Prostate gland (tissue), 2 donors: ENCODE data around the gene HOOK2. TPM values are rescaled to one million over a fixed set of nuclear protein-coding genes. Genes with fewer than 3 reads are reported as not detected.

Experiments
- DNase-seq: peaks from one replicate; pipeline ENCODE4 v3.0.0-alpha.2; 2019; ENCODE audit warnings: low spot score
- H3K27ac ChIP-seq, 2 donors: fragments of 200-600 bp; sonication (generic); 2 replicates each; pipeline ENCODE4 v1.5.1; 2017 to 2019
- H3K27me3 ChIP-seq: fragments of 200-600 bp; sonication (generic); replicated peaks from 2 replicates; pipeline ENCODE4 v1.5.1; 2019; ENCODE audit not compliant: insufficient read depth
- H3K36me3 ChIP-seq, 2 donors: fragments of 200-600 bp; sonication (generic); 1 replicate in 1 of 2; 2 replicates in 1 of 2; pipeline versions ENCODE4 v1.5.1 to v1.8.1; 2017 to 2019
- H3K4me1 ChIP-seq: fragments of 200-600 bp; sonication (generic); replicated peaks from 2 replicates; pipeline ENCODE4 v1.5.1; 2019
- H3K4me3 ChIP-seq, 2 donors: fragments of 200-600 bp; sonication (generic); 2 replicates each; pipeline ENCODE4 v1.5.1; 2017 to 2019
- H3K9me3 ChIP-seq: fragments of 200-600 bp; sonication (generic); 2 replicates; pipeline ENCODE4 v1.5.1; 2017
- CTCF ChIP-seq, 4 experiments: fragments of 200-600 bp in 2 of 4; fragments of 450-650 bp in 2 of 4; sonication (generic) in 2 of 4; IDR thresholded peaks; 1 replicate in 3 of 4; 2 replicates in 1 of 4; pipeline ENCODE4 v1.5.1; 2016 to 2019; ENCODE audit warnings: antibody characterized with exemption in 4 of 4, mild to moderate bottlenecking in 2 of 4, moderate library complexity in 2 of 4
- POLR2A ChIP-seq: fragments of 450-650 bp; IDR thresholded peaks from one replicate; pipeline ENCODE4 v1.6.1; 2016; ENCODE audit warnings: antibody characterized with exemption, mild to moderate bottlenecking
- POLR2AphosphoS5 ChIP-seq: sonication (generic); formaldehyde crosslinking; IDR thresholded peaks from one replicate; pipeline ENCODE4 v1.6.1; 2017; ENCODE audit warnings: antibody characterized with exemption
- WGBS: methylation state at CpG from one replicate; pipeline ENCODE4 v1.1.5; 2018; 5-methylcytosine and 5-hydroxymethylcytosine counted together
- intact Hi-C: fragments of 100-400 bp; cut with DNase I; formaldehyde crosslinking; loops from one replicate; pipeline ENCODE4 v1.14.2; 2022
- total RNA-seq, 2 donors: library from RNA; depleted of rRNA; stranded (reverse); fragments of >200 nt; gene quantifications; one replicate each; pipeline ENCODE4 v1.1.0, GENCODE V29; 2016

HOOK2 gene
- total RNA-seq, 2 donors from 2014 or later, result 49.6 to 126 TPM

- H3K4me1 ChIP-seq, result peaks cover 3% of the 10 kb centered on the region
- no peaks in the 10 kb centered on the region for H3K36me3 ChIP-seq
- no peak overlapping the region for H3K27ac ChIP-seq
- TF ChIP-seq CTCF (IDR thresholded peaks at IDR 0.05) (peak in 1 of 4 experiments; percentile 10), POLR2AphosphoS5 (no peak), POLR2A (no peak)
- no peaks in the 10 kb centered on the region for H3K9me3 ChIP-seq
- intact Hi-C loops, result loop anchor here (5.0 kb wide), 1 partner anchor 34 kb away; the partner anchor contains the start of gene RNASEH2A
- DNase-seq, result no peak
- H3K4me3 ChIP-seq, result no peak overlapping the region
- no peaks in the 10 kb centered on the region for H3K27me3 ChIP-seq
- WGBS, result 86% methylated on average over 2 of the region's 2 CpGs
Measured at GRCh38 chr19:12773571-12773970, 1.8 kb downstream of the HOOK2 start.

GRCh38 chr19:12772323-12772722, 3.0 kb downstream of the HOOK2 start:
- no peaks in the 10 kb centered on the region for H3K27me3 ChIP-seq
- WGBS, result 75% methylated on average over 4 of the region's 4 CpGs
- no peak for TF ChIP-seq POLR2AphosphoS5
- TF ChIP-seq POLR2A, result no peak
- no peak for TF ChIP-seq CTCF (IDR thresholded peaks at IDR 0.05)
- intact Hi-C loops, result loop anchor here (5.0 kb wide), 1 partner anchor 35 kb away; the partner anchor contains the start of gene RNASEH2A
- peaks cover 3% of the 10 kb centered on the region for H3K4me1 ChIP-seq
- no peaks in the 10 kb centered on the region for H3K36me3 ChIP-seq
- H3K27ac ChIP-seq, result no peak overlapping the region
- no peaks in the 10 kb centered on the region for H3K9me3 ChIP-seq
- no peak overlapping the region for H3K4me3 ChIP-seq
- no peak for DNase-seq

GRCh38 chr19:12770922-12771321, 4.4 kb downstream of the HOOK2 start:
- DNase-seq, result no peak
- Histone ChIP-seq H3K4me3 (no peak overlapping the region), H3K27me3 (no peaks in the 10 kb centered on the region), H3K36me3 (no peaks in the 10 kb centered on the region), H3K4me1 (peaks cover 3% of the 10 kb centered on the region), H3K27ac (no peak overlapping the region), H3K9me3 (no peaks in the 10 kb centered on the region)
- TF ChIP-seq POLR2AphosphoS5 (no peak), POLR2A (no peak), CTCF (IDR thresholded peaks at IDR 0.05) (no peak)
- intact Hi-C loops, result loop anchor here (5.0 kb wide), 1 partner anchor 36 kb away; the partner anchor contains the start of gene RNASEH2A
- WGBS, result 95% methylated on average over 13 of the region's 13 CpGs

DNA sequence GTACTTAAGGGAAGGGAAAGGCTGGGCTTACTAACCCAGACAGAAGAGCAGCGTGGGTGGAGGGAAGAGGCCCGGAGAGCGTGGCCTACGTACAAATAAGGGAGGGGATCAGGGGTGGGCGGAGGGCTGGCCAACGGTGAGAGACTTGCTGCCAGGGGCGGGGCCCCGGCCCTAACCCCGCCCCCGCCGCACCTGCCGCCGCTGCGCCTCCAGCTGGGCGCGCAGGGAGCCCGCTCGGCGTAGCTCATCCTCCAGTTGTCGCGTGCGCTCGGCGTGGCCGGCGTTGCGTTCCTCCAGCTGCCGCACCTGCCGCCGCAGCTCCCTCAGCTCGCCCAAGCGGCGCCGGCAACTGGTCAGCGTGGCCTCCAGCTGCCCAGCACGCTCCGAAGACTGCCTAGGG, 5.7 kb downstream of the HOOK2 start:
- no peaks in the 10 kb centered on the region for H3K27me3 ChIP-seq
- intact Hi-C loops, result loop anchor here (5.0 kb wide), 1 partner anchor 38 kb away; the partner anchor contains the start of gene RNASEH2A
- no peak overlapping the region for H3K27ac ChIP-seq
- H3K9me3 ChIP-seq, result no peaks in the 10 kb centered on the region
- TF ChIP-seq POLR2AphosphoS5, result no peak
- no peak for TF ChIP-seq CTCF (IDR thresholded peaks at IDR 0.05)
- TF ChIP-seq POLR2A, result no peak
- peaks cover 0 to 3% of the 10 kb centered on the region in 2 donors for H3K36me3 ChIP-seq
- 44% methylated on average over 31 of the region's 37 CpGs for WGBS
- H3K4me3 ChIP-seq, result no peak overlapping the region
- peaks cover 2% of the 10 kb centered on the region for H3K4me1 ChIP-seq
- no peak for DNase-seq

GRCh38 chr19:12767666-12768065, 7.7 kb downstream of the HOOK2 start:
- 91% methylated on average over 15 of the region's 15 CpGs for WGBS
- DNase-seq, result no peak
- intact Hi-C loops, result loop anchor here (2.0 kb wide), 1 partner anchor 69 kb away; no protein-coding TSS in a partner anchor

More at GRCh38 chr19:12767666-12768065, 7.7 kb downstream of the HOOK2 start:
- TF ChIP-seq CTCF (IDR thresholded peaks at IDR 0.05), result no peak
- no peak for TF ChIP-seq POLR2AphosphoS5
- no peak for TF ChIP-seq POLR2A
- Histone ChIP-seq H3K36me3 (peaks cover 2 to 5% of the 10 kb centered on the region in 2 donors), H3K4me1 (no peaks in the 10 kb centered on the region), H3K9me3 (no peaks in the 10 kb centered on the region), H3K27ac (no peak overlapping the region), H3K27me3 (no peaks in the 10 kb centered on the region), H3K4me3 (no peak overlapping the region)
